GM13976 (cell line): Measurements from ENCODE around the gene ATP7B.
A peak's percentile ranks its signal among the peaks of the same experiment; 100 is the strongest.

ENCODE experiments used
- DNase-seq: peaks from one replicate; pipeline ENCODE4 v3.0.0; 2012; ENCODE audit warnings: low spot score
- in situ Hi-C: fragments of 300-500 bp; cut with MboI; formaldehyde crosslinking; loops from one replicate; pipeline ENCODE4 v1.12.0; 2022; ENCODE audit warnings: low sequenced_read_pairs, mixed read lengths, inconsistent platforms; ENCODE audit not compliant: unreplicated experiment
- TF ChIP-seq, protein P1 (sequence below): IDR thresholded peaks from 2 replicates; pipeline ENCODE4 v1.5.1; 2012; ENCODE audit warnings: borderline replicate concordance, mild to moderate bottlenecking; ENCODE audit not compliant: insufficient read depth; ENCODE audit errors: extremely low read depth, missing control alignments, control extremely low read depth

ATP7B gene

GRCh38 chr13:52011632-52012511 is 622 bp upstream of the ATP7B start, which contains the start of gene ALG11:
Gene ALG11 (plus strand): TSS chr13:52012398. CDS start chr13:52012419, 21 bp downstream.
- in situ Hi-C loops = no loop called here
- peak; percentile 98 for DNase-seq
- TF ChIP-seq, protein P1, sequence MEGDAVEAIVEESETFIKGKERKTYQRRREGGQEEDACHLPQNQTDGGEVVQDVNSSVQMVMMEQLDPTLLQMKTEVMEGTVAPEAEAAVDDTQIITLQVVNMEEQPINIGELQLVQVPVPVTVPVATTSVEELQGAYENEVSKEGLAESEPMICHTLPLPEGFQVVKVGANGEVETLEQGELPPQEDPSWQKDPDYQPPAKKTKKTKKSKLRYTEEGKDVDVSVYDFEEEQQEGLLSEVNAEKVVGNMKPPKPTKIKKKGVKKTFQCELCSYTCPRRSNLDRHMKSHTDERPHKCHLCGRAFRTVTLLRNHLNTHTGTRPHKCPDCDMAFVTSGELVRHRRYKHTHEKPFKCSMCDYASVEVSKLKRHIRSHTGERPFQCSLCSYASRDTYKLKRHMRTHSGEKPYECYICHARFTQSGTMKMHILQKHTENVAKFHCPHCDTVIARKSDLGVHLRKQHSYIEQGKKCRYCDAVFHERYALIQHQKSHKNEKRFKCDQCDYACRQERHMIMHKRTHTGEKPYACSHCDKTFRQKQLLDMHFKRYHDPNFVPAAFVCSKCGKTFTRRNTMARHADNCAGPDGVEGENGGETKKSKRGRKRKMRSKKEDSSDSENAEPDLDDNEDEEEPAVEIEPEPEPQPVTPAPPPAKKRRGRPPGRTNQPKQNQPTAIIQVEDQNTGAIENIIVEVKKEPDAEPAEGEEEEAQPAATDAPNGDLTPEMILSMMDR = no peak

DNA sequence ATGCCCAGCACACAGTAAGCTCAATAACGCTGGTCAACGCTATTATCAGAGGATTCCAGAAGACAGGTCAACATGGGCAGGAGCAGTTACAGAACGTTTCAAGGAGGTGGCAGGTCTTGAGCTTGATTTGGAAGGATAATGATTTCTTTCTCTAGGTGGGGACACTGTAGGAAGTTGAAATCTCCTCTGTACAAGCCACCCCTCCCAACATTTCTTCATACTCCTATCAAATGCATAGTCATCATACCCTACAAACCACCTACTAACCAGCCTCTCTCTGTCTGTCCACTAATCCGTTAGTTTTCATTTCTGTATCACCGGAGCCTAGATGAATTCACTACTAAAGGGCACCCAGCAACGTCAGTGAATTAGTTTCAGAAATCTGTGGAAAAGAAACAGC is 1.3 kb downstream of the ATP7B start:
- in situ Hi-C loops = no loop called here
- TF ChIP-seq, protein P1 = no peak

DNA sequence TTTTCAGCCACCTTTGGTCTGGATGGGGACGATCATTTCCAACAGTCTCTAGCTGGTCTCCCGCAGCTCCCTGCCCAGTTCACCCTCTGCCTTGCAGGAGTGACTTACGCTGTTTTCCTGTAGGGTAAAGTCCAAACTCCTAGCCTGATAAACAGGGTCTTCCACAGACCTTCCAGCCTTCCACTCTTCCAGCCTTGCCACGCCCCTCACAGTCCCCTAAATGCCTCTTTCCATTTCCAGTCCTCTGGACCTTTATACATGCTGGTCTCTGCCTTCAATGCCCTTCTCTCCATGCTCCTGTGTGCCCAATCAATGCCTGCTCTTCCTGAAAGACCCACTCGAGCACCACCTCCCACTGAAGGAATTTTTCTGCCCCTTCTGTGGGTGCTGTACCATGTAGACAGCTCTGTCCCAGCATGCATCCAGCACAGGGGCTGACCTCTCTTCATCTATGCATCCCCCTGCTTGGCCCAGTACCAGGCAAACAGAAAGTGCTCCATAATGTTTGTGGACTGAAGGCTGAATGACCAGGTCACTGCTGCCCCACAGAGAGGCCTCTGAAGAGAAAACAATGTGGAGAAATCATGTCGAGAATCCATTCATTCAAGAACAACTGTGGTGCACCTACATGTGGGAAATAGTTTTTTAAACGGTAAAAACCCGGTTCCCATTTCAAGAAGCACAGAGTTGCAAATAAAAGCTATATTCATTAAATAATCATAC is 4.6 kb downstream of the ATP7B start:
- in situ Hi-C loops = no loop called here
- TF ChIP-seq, protein P1 = no peak
- DNase-seq = no peak

More for the DNA sequence above, 1.3 kb downstream of the ATP7B start:
- no peak for DNase-seq

GRCh38 chr13:52005841-52006522 is 5.3 kb downstream of the ATP7B start:
- TF ChIP-seq, protein P1 = no peak
- DNase-seq = no peak
- in situ Hi-C loops = no loop called here

GRCh38 chr13:52004511-52005170 is 6.6 kb downstream of the ATP7B start:
- TF ChIP-seq, protein P1 = no peak
- in situ Hi-C loops = no loop called here
- DNase-seq = no peak

DNA sequence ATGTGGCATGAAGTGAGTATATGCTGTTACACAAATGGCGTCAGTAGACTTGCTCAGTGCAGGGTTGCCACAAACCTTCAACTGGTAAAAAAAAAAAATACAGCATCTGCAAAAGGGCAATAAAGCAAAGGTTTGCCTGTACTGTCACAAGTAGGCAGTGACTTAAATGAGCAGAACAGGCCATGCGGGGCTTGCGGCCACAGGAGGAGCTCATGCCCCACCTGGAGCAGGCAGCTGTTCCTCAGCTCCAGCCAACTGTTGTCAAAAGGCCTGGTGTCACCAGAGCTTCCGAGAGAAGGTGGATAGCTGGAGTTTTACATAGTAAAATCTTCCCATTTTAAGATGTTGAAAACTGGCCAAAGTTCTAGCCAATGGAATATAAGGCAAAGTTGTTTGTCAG is 7.7 kb downstream of the ATP7B start:
- in situ Hi-C loops = no loop called here
- TF ChIP-seq, protein P1 = no peak
- DNase-seq = no peak
